ENCODE results near the gene TGM5.
A peak's percentile ranks its signal among the peaks of the same experiment; 100 is the strongest.
"Not testable (repeated sequence)": the region's sequence is repeated elsewhere in the genome, so short reads cannot be mapped to it uniquely, and the experiment has no call there.

Gene TGM5

GRCh38 chr15:43283526-43283925 is 16.8 kb upstream of the TGM5 start:
- no peak overlapping the region for H3K27ac Mint-ChIP-seq
- H3K4me1 Mint-ChIP-seq, result peaks cover 11 to 22% of the 10 kb centered on the region in 2 donors
- peaks cover 9 to 12% of the 10 kb centered on the region in 2 donors for H3K27me3 Mint-ChIP-seq
- ATAC-seq (replicated peaks), result no peak
- no peaks in the 10 kb centered on the region for H3K9me3 Mint-ChIP-seq
- no peak overlapping the region for H3K4me3 Mint-ChIP-seq
- DNase-seq, result no peak
- no peaks in the 10 kb centered on the region for H3K36me3 Mint-ChIP-seq

GRCh38 chr15:43281926-43282602 is 15.3 kb upstream of the TGM5 start:
- Mint-ChIP-seq H3K27ac (no peak overlapping the region), H3K27me3 (no peaks in the 10 kb centered on the region), H3K4me3 (no peak overlapping the region), H3K4me1 (peaks cover 19 to 28% of the 10 kb centered on the region in 2 donors), H3K36me3 (no peaks in the 10 kb centered on the region), H3K9me3 (no peaks in the 10 kb centered on the region)
- ATAC-seq (replicated peaks) (no peak), DNase-seq (no peak)

GRCh38 chr15:43280996-43281395 is 14.3 kb upstream of the TGM5 start:
- Mint-ChIP-seq H3K9me3 (no peaks in the 10 kb centered on the region), H3K36me3 (no peaks in the 10 kb centered on the region), H3K4me1 (peaks cover 24 to 29% of the 10 kb centered on the region in 2 donors), H3K4me3 (no peak overlapping the region), H3K27me3 (no peaks in the 10 kb centered on the region), H3K27ac (no peak overlapping the region)
- ATAC-seq (replicated peaks) (no peak), DNase-seq (no peak)

- Mint-ChIP-seq H3K4me3 (no peak overlapping the region), H3K27me3 (no peaks in the 10 kb centered on the region), H3K27ac (no peak overlapping the region), H3K4me1 (peaks cover 14 to 20% of the 10 kb centered on the region in 2 donors), H3K9me3 (no peaks in the 10 kb centered on the region), H3K36me3 (no peaks in the 10 kb centered on the region)
- no peak for ATAC-seq (replicated peaks)
- no peak for DNase-seq
These were observed 12.8 kb upstream of the TGM5 start for GRCh38 chr15:43279496-43279895.

GRCh38 chr15:43278869-43279268 is 12.1 kb upstream of the TGM5 start:
- H3K27ac Mint-ChIP-seq, result no peak overlapping the region
- no peak for ATAC-seq (replicated peaks)
- no peaks in the 10 kb centered on the region for H3K36me3 Mint-ChIP-seq
- no peak overlapping the region for H3K4me3 Mint-ChIP-seq
- no peak for DNase-seq
- peaks cover 8 to 19% of the 10 kb centered on the region in 2 donors for H3K4me1 Mint-ChIP-seq
- no peaks in the 10 kb centered on the region for H3K27me3 Mint-ChIP-seq
- no peaks in the 10 kb centered on the region for H3K9me3 Mint-ChIP-seq

GRCh38 chr15:43277901-43278300 is 11.2 kb upstream of the TGM5 start:
- H3K27ac Mint-ChIP-seq, result no peak overlapping the region
- no peaks in the 10 kb centered on the region for H3K36me3 Mint-ChIP-seq

GRCh38 chr15:43277231-43277823 is 10.6 kb upstream of the TGM5 start:
- peak; percentile 61 to 77 for ATAC-seq (replicated peaks)
- Mint-ChIP-seq H3K36me3 (peaks cover 0 to under 1% of the 10 kb centered on the region in 2 donors), H3K27ac (no peak overlapping the region)

More at GRCh38 chr15:43277901-43278300, 11.2 kb upstream of the TGM5 start:
- H3K9me3 Mint-ChIP-seq, result no peaks in the 10 kb centered on the region
- no peaks in the 10 kb centered on the region for H3K27me3 Mint-ChIP-seq
- no peak overlapping the region for H3K4me3 Mint-ChIP-seq
- no peak for DNase-seq
- peak in 1 of 2 donors; percentile 20 for ATAC-seq (replicated peaks)
- peaks cover 12 to 21% of the 10 kb centered on the region in 2 donors for H3K4me1 Mint-ChIP-seq

GRCh38 chr15:43276563-43277200 is 10.0 kb upstream of the TGM5 start:
- no peak for DNase-seq
- H3K9me3 Mint-ChIP-seq, result peaks cover 0 to 4% of the 10 kb centered on the region in 2 donors
- no peak overlapping the region for H3K4me3 Mint-ChIP-seq
- peaks cover 0 to 6% of the 10 kb centered on the region in 2 donors for H3K36me3 Mint-ChIP-seq
- ATAC-seq (replicated peaks), result peak in 1 of 2 donors; percentile 8
- H3K27me3 Mint-ChIP-seq, result no peaks in the 10 kb centered on the region
- peaks cover 12 to 21% of the 10 kb centered on the region in 2 donors for H3K4me1 Mint-ChIP-seq
- H3K27ac Mint-ChIP-seq, result no peak overlapping the region

More at GRCh38 chr15:43277231-43277823, 10.6 kb upstream of the TGM5 start:
- DNase-seq, result no peak
- Mint-ChIP-seq H3K4me3 (no peak overlapping the region), H3K9me3 (peaks cover 0 to under 1% of the 10 kb centered on the region in 2 donors), H3K4me1 (peaks cover 12 to 21% of the 10 kb centered on the region in 2 donors), H3K27me3 (no peaks in the 10 kb centered on the region)

GRCh38 chr15:43275740-43276562 is 9.2 kb upstream of the TGM5 start:
- DNase-seq (no peak), ATAC-seq (replicated peaks) (no peak)
- peaks cover 14 to 23% of the 10 kb centered on the region in 2 donors for H3K4me1 Mint-ChIP-seq
- H3K36me3 Mint-ChIP-seq, result peaks cover 0 to 6% of the 10 kb centered on the region in 2 donors
- H3K27ac Mint-ChIP-seq, result peak overlapping the region; percentile 14
- H3K4me3 Mint-ChIP-seq, result no peak overlapping the region
- peaks cover 0 to 6% of the 10 kb centered on the region in 2 donors for H3K9me3 Mint-ChIP-seq
- no peaks in the 10 kb centered on the region for H3K27me3 Mint-ChIP-seq

- Mint-ChIP-seq H3K27me3 (no peaks in the 10 kb centered on the region), H3K4me1 (peaks cover 32 to 39% of the 10 kb centered on the region in 2 donors), H3K36me3 (peaks cover 0 to 6% of the 10 kb centered on the region in 2 donors), H3K27ac (peak overlapping the region; percentile 68), H3K9me3 (peaks cover 0 to 6% of the 10 kb centered on the region in 2 donors), H3K4me3 (no peak overlapping the region)
- DNase-seq (no peak), ATAC-seq (replicated peaks) (no peak)
These were observed 7.4 kb upstream of the TGM5 start for GRCh38 chr15:43274136-43274535.

- Mint-ChIP-seq H3K27ac (no peak overlapping the region), H3K9me3 (peaks cover 0 to 6% of the 10 kb centered on the region in 2 donors)
- ATAC-seq (replicated peaks), result no peak
These were observed 6.5 kb upstream of the TGM5 start for GRCh38 chr15:43273243-43273642.

GRCh38 chr15:43271908-43272307 is 5.2 kb upstream of the TGM5 start:
- H3K27ac Mint-ChIP-seq; H3K9me3 Mint-ChIP-seq; H3K27me3 Mint-ChIP-seq; ATAC-seq (replicated peaks); DNase-seq; H3K36me3 Mint-ChIP-seq; H3K4me3 Mint-ChIP-seq: not testable (repeated sequence)
- peaks cover 35 to 37% of the 10 kb centered on the region in 2 donors for H3K4me1 Mint-ChIP-seq

More at GRCh38 chr15:43273243-43273642, 6.5 kb upstream of the TGM5 start:
- H3K4me1 Mint-ChIP-seq, result peaks cover 41 to 44% of the 10 kb centered on the region in 2 donors
- no peak overlapping the region for H3K4me3 Mint-ChIP-seq
- H3K27me3 Mint-ChIP-seq, result no peaks in the 10 kb centered on the region
- peaks cover 0 to 6% of the 10 kb centered on the region in 2 donors for H3K36me3 Mint-ChIP-seq
- no peak for DNase-seq

- Mint-ChIP-seq H3K9me3 (peaks cover 0 to 6% of the 10 kb centered on the region in 2 donors), H3K4me1 (peaks cover 30 to 37% of the 10 kb centered on the region in 2 donors), H3K36me3 (peaks cover 0 to 6% of the 10 kb centered on the region in 2 donors), H3K4me3 (peak overlapping the region in 1 of 2 donors; percentile 43), H3K27ac (peak overlapping the region; percentile 93), H3K27me3 (no peaks in the 10 kb centered on the region)
- peak; percentile 94 to 96 for ATAC-seq (replicated peaks)
- peak; percentile 34 for DNase-seq
These were observed 4.1 kb upstream of the TGM5 start for GRCh38 chr15:43270676-43271306.
